ENCODE results near the gene WNT4.

The WNT4 gene

DNA sequence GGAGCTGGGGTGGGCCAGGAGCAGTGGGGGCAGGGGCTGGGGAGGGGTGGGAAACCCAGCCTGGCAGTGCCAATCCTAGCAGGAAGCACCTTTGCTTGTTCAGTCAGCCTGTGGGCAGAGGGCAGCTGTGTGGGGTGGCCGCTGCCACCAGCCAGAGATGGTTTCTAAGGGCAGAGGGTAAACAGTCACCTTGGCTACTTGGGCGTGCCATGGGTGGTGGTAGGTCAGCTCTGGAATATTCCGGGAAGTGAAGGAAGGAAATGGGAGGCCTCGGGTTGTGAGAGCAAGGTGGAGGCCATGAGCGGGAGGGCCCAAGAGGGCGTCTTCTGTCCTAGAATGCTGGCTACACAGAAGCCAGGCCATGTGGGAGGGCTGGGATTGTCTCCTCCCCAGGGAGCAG is 20.7 kb upstream of the WNT4 start:
- DNase-seq (ENCODE audit: low spot score), result no peak

GRCh38 chr1:22163137-22163536 is 20.2 kb upstream of the WNT4 start:
- no peak for DNase-seq (ENCODE audit: low spot score)

DNA sequence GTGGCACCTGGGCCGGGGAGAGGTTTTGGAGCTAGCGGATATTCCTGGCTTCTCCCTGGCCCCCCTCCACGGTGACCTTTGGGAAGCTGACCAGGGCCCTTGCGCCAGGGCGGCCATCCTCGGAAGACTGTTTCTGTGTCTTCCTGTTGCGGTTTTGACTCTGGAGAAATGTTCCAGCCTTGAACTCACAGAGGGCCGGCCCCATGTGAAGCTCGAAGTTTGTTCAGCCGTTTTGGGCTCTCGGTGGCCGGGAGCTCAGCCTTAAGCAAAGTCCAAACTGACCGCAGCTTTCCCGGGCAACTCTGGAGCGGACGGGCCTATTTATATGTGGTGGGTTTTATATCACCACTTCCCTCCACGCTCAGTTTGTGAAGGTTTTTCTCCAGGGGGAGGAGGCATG is 17.0 kb upstream of the WNT4 start:
- no peak for DNase-seq (ENCODE audit: low spot score)

DNA sequence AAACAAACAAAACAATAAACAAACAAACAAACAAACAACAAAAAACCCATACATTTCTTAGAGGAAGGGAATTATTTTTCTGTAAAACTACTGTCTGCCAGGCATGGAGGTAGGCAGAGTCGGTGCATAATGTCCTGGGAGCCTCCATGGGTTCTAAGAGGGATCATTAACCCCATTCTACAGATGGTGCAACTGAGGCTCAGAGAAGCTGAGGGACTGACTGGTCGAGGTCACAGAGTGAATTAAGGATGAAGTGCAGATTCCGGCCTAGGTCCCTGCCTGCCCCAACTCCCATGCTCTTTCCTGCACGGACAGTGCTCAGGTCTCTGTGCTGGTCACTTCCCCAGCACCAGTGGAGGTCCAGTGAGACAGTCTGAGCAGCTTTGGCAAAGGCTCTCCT is 15.8 kb upstream of the WNT4 start:
- no peak for DNase-seq (ENCODE audit: low spot score)

- no peak for DNase-seq (ENCODE audit: low spot score)
These were observed 14.6 kb upstream of the WNT4 start for GRCh38 chr1:22157359-22157966.

DNA sequence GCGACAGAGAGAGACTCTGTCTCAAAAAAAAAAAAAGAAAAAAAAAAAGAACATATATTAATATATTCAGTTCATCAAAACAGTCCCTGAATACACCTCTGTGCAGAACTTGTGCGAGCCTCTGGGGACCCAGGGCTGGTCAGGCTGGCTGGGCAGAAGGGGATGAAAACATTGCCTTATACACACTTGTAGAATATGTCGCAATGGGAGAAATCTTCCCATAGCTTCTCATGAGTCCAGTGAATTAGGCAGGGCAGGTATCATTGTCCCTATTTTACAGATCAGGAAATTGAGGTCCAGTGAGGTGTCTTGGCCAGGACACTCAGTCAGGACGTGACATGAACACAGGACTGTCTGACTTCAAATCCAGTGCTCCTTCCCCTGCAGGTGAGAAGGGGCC is 12.6 kb upstream of the WNT4 start:
- no peak for DNase-seq (ENCODE audit: low spot score)

- DNase-seq (ENCODE audit: low spot score), result no peak
These were observed 11.7 kb upstream of the WNT4 start for GRCh38 chr1:22154626-22155025.

DNA sequence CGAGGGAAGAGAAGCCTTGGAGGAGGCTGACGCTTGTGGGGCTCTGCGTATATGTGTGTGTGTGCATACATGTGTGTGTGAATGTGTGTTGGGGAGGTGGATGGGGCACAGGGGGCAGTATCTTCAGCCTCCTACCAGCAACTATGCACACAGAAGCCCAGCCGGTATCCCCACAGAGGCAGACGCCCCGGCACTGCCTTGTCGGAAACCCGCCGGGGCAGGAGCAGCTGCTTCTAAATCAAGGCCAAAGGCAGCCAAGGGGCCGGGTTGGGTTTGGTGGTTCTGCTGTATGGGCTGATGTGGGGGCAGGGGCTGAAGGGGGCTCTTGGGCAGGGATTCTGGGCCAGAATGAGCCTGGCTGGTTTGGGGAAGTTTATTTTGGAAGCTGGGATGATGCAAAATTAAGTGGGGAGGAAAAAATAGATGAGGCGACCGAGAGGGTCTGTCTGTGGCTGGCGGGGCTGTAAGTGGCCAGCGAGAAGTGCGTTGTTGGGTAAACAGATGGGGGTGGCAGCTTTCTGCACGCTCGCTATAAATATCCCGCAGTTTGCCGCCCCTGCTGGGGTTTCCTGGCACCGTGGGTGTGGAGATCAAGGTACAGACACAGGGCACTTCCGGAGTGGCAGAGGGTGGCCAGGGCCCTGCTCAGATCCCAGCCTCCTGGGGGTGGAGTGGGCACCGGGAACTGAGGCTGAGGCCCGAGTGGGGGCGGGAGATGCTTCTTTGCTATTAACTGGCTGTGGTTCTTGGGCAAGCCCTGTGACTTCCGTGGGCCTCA is 11.0 kb upstream of the WNT4 start:
- no peak for DNase-seq (ENCODE audit: low spot score)

DNA sequence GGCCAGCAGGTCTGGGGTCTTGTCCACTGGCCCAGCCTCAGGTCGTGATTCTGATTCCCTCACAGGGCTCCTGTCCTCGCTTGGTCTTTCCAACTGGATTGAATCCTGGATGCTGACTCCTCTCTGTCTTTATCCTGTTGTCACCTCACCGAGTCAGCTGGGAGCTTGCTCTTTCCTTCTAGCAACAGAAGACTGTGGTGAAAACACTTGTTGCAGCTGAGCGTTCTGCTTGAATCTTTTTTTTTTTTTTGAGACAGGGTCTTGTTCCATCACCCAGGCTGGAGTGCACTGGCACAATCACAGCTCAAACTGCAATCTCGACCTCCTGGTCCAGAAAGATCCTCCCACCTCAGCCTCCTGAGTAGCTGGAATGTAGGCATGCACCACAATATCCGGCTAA is 8.0 kb upstream of the WNT4 start:
- no peak for DNase-seq (ENCODE audit: low spot score)

GRCh38 chr1:22142315-22143064 is 407 bp downstream of the WNT4 start:
- DNase-seq (ENCODE audit: low spot score), result no peak

DNA sequence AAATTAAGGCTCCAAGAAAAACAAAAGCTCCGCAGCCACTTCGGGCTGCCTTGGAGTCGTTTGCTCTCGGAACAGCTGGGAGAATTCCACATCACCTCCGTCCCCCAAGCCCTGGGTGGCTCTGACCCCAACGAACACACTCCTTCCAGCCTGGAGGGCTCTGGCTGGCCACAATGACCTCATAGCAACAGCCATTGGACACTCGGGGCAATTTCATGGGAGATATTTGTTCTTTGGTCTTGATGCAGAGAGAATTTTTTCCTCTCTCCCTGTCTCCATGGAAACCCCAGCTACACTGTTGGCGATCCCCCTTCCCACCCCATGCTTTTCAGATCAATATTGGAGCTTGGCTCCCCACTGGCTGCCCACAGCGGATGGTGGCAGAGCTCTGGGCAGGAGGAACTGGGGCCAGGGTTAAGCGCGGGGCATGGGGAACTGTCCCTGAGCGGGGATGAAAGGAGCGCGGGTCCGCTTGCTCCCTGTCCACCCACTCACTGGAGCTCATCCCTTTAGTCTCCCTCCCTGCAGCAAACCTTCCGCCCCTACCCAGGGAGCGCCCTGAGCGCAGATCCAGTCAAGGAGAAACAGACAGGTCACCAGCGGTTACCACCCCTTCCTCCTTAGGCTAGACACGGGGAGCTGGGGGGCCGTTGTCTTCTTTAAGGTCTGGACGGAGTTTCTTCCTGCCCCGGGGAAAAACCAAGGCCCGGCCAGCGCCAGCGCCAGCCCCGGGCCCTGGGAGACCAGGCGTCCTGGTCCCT is 1.2 kb downstream of the WNT4 start:
- DNase-seq (ENCODE audit: low spot score), result no peak

- DNase-seq (ENCODE audit: low spot score), result no peak
These were observed 2.2 kb downstream of the WNT4 start for GRCh38 chr1:22140694-22141093.

DNA sequence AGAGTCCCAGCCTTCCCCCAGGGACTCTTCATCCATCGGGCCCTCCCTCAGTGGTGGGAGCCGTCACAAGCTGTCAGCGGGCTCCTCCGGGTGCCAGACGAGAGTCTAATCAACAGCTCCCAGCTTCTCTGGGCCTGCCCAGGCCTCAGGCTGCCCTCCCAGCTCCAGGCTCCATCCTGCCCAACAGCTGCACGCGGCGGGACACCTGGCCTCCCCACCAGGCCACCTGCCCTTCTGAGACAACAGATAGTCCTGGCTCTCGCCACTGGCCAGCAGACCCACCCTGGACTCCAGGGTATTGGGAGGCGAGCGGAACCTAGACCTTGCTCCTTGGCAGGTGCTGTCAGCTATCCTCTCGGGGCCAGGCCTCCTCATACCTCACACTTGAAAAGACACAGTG is 3.1 kb downstream of the WNT4 start:
- no peak for DNase-seq (ENCODE audit: low spot score)

DNA sequence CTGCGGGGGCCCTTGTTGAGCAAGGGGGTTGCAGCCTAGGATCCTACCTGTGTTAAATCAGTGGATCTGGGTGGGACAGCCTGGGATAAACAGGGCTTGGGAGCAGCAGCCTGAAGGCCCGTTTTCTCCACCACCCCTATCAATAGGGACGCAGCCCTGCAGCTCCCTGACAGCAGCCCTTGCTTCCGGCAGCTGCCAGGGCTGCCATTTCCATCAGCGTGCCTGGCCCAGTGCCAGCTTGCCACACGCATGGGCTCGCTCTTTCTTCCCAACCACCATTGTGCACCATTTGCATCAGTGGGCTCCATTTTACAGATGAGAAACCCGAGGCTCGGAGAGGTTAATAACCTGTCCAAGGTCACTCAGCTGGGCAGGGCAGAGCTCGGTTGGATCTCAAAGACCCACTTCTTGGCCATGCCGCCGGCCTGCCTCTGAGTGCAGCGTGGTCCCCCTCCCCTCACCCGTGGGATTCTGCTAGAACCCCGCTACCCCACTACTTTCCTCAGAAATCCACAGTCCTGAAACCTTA is 3.8 kb downstream of the WNT4 start:
- DNase-seq (ENCODE audit: low spot score), result no peak

GRCh38 chr1:22137004-22137720 is 5.7 kb downstream of the WNT4 start:
- DNase-seq (ENCODE audit: low spot score), result no peak

- no peak for DNase-seq (ENCODE audit: low spot score)
These were observed 9.0 kb downstream of the WNT4 start for GRCh38 chr1:22133931-22134324.

DNA sequence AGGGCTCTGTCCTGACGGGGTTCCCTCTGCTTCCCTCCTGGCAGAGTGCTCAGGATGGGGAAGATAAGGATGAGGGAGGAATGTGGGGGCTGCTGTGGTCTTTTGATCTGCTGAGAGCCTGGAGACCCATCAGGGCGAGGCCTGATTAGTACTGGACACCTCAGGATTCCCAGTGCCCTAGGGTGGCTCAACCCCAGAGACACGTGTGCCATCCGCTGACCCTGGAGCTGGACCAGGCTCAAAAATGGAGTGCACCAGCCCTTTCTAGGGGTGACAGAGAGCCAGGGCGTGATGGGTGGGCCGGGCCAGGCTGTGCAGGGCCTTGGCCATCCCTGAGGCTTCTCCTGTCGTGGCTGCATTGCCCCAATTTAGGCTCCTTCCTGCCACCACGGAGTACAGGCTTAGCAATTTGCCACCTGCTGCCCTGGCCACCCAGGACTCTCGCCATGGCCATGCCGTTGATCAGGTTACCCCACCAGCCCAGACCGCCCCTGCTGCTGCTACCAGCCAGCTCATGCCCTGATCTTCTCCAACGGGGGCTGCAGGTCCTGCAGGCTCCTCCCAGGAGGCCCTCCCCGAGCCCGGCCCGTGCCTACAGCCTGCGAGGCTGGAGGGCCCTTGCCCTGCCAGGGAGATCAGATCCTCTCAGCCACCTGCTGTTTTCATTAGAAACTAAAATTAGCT is 9.5 kb downstream of the WNT4 start:
- no peak for DNase-seq (ENCODE audit: low spot score)

GRCh38 chr1:22132517-22133235 is 10.2 kb downstream of the WNT4 start:
- DNase-seq (ENCODE audit: low spot score), result no peak

GRCh38 chr1:22131875-22132486 is 10.9 kb downstream of the WNT4 start:
- DNase-seq (ENCODE audit: low spot score), result no peak

DNA sequence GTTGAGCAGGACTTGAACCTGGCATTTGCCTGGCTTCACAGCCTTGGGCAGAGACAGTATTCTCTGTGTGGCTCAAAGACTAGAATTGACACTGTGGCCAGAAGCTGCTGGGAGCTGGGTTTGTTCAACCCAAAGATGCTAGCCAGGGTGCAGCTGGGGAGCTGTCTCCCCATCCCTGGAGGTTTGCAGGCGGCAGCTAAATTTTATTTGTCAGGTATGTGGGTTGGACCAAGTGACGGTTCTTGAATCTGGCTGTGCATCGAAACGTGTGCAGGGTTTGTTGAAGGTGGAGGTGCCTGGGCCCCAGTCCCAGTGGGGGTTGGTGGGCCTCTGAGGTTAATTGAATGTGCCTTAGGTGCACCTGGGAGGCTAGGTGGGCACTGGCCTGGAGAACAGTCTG is 11.8 kb downstream of the WNT4 start:
- no peak for DNase-seq (ENCODE audit: low spot score)
